Right cardiac atrium (tissue), 5 donors: ENCODE measurements around the gene MAML3. TPM values are rescaled to one million over a fixed set of nuclear protein-coding genes. Genes with fewer than 3 reads are reported as not detected.

ENCODE experiments used
- ATAC-seq, 2 donors: fragments of 200-7000 bp; cut with Tn5 transposase; one replicate each; pipeline versions ENCODE4 v1.8.0 to v1.9.1; 2020; ENCODE audit warnings: moderate library complexity in 2 of 2, mild to moderate bottlenecking in 1 of 2
- DNase-seq, 3 donors: peaks; one replicate each; pipeline ENCODE4 v3.0.0-alpha.2; 2020
- H3K27ac ChIP-seq: one replicate; pipeline ENCODE4 v1.5.1; 2013; ENCODE audit warnings: mild to moderate bottlenecking, low read length, control low read depth, moderate library complexity
- H3K27me3 ChIP-seq: one replicate; pipeline ENCODE4 v1.6.1; 2013; ENCODE audit not compliant: control insufficient read depth, insufficient read depth
- H3K4me1 ChIP-seq: one replicate; pipeline ENCODE4 v1.6.1; 2013; ENCODE audit warnings: low read length; ENCODE audit not compliant: control insufficient read depth, insufficient read depth
- H3K4me3 ChIP-seq: one replicate; pipeline ENCODE4 v1.5.1; 2013; ENCODE audit warnings: low read length, control low read depth
- H3K9me3 ChIP-seq: one replicate; pipeline ENCODE4 v1.6.1; 2013; ENCODE audit warnings: low read length; ENCODE audit not compliant: control insufficient read depth
- WGBS: extraction: QIAGEN DNeasy Blood & Tissue Kit; methylation state at CpG from one replicate; pipeline ENCODE4 v1.1.7; 2013; 5-methylcytosine and 5-hydroxymethylcytosine counted together
- intact Hi-C, 4 donors: fragments of 100-400 bp; cut with DNase I; formaldehyde crosslinking; loops; one replicate each; pipeline versions ENCODE4 v1.11.0 to v1.14.0; 2022 to 2023
- long read RNA-seq, 4 donors: library from polyadenylated mRNA; unstranded; transcript quantifications; one replicate each; pipeline ENCODE4 v2.0.0, GENCODE V29; 2020 to 2021
- polyA plus RNA-seq: library from polyadenylated mRNA; stranded (reverse); fragments of 200-250 nt; gene quantifications from one replicate; pipeline ENCODE4 v1.2.3, GENCODE V29; 2013
- total RNA-seq, 4 donors: library from RNA; stranded (reverse); fragmentation: NEBNext Ultra II Directional; extraction: Animal tissue kit (Norgen Biotek cat#: 25700); gene quantifications; one replicate each; pipeline ENCODE4 v1.2.1, GENCODE V29; 2021
- donor health status: healthy with polysubstance abuse.
- donor health status: DM: no; HTN: yes; CAD: no.
- donor health status: DM: no; HTN: no; CAD: no.
- donor health status: DM: no; HTN: yes; CAD: no; lungs with severe emphysema.
- donor health status: DM: yes; HTN: yes; CAD: no.

The MAML3 gene
- total RNA-seq (1 to 10 TPM; 2.6 to 4.2 (median 3.3) TPM), polyA plus RNA-seq (1.6 TPM)
- long read RNA-seq, donor 1, partial matches to known transcripts: 0 of 3 reads
- long read RNA-seq, donor 1, other reads (novel, unspliced or antisense): 3 of 3 reads
- long read RNA-seq, donor 2, partial matches to known transcripts: 1 of 3 reads
- long read RNA-seq, donor 2, other reads (novel, unspliced or antisense): 2 of 3 reads
- long read RNA-seq, donor 3, partial matches to known transcripts: 0 of 3 reads
- long read RNA-seq, donor 3, other reads (novel, unspliced or antisense): 3 of 3 reads
- long read RNA-seq, donor 4, partial matches to known transcripts: 0 of 6 reads
- long read RNA-seq, donor 4, other reads (novel, unspliced or antisense): 6 of 6 reads

DNA sequence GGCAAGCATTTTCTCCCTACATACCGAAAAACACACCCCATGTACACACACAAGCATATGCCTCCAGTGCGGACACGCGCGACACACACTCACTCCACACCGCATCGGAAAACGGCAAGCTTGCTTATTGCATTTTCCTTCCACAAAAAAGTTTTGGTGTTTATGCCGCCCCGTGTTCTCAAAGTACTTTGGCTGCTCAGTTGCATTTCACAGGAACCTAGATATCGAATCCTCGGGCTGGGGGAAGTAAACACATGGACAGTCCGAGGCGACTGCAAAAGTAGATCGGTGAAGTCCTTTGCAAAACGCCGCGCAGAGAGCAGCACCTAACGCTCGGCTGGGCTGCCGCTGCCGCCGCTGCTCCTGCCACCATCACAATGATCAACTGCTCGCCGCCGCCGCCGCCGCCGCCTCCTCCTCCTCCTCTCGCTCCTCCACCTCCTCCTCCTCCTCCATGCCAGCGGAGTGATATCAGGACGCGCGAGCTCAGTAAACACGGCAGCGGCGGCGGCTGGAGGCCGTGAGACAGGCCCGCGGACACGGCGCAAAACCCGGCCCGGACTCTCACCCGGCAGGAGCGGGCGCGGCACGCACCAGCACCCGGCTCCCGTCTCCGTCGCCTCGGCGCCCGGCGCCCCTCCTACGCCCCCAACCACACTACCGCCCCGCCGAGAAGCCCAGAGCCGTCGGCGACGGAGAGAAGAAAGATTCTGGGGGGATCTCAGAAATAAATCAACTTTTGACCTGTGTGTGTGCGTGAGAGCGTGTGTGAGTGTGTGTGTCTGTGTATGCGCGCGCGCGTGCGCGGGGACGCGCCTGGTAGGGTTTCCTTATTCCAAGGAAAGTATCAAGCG is at the start of gene MAML3:
TSS of gene MAML3 (minus strand) at position 467 of the 854 bp plus-strand sequence. CDS start 857 bp downstream, outside the sequence.
- H3K27me3 ChIP-seq: no peaks in the 10 kb centered on the region
- peak within 1 kb of the TSS; percentile 51 for H3K4me3 ChIP-seq
- H3K27ac ChIP-seq: peak within 1 kb of the TSS; percentile 92
- ATAC-seq (peak; percentile 74 to 78), DNase-seq (peak; percentile 95 to 98 (median 98))
- H3K9me3 ChIP-seq: no peaks in the 10 kb centered on the region
- no peaks in the 10 kb centered on the region for H3K4me1 ChIP-seq
- intact Hi-C loops: loop anchor here (2.0 to 10.0 kb wide), 10 partner anchors 57 to 422 kb away; no protein-coding TSS in a partner anchor
- under 1% methylated on average over 79 of the region's 79 CpGs for WGBS

GRCh38 chr4:140198942-140199341 is 45.0 kb upstream of the MAML3 start:
- no peak overlapping the region for H3K4me3 ChIP-seq
- intact Hi-C loops: no loop called here
- H3K4me1 ChIP-seq: no peaks in the 10 kb centered on the region
- no peaks in the 10 kb centered on the region for H3K9me3 ChIP-seq
- no peaks in the 10 kb centered on the region for H3K27me3 ChIP-seq
- no peak for ATAC-seq
- H3K27ac ChIP-seq: no peak overlapping the region
- 73% methylated on average over 1 of the region's 1 CpG for WGBS
- no peak for DNase-seq

DNA sequence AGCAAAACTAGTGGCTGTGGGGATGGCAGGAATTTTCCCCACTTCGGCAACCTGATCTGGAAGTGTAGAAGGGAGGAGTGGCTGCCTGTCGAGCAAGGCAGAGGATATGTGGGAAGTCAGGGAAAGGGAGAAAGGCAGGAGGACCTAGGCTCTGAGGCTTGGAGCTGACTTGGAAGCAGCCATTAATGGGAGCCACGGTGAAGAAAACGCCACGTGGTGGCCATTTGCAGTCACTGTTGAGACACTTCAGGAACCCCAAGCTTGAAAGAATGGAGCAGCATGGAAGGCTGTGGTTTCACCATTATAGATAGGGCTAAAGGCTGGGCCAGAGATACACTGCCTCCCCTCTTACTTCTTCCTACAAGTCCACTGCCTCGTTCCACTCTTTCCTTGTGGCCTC is 41.8 kb upstream of the MAML3 start:
- ATAC-seq (no peak), DNase-seq (no peak)
- no peaks in the 10 kb centered on the region for H3K4me1 ChIP-seq
- no peak overlapping the region for H3K27ac ChIP-seq
- no peaks in the 10 kb centered on the region for H3K27me3 ChIP-seq
- no peak overlapping the region for H3K4me3 ChIP-seq
- WGBS: 85% methylated on average over 6 of the region's 6 CpGs
- intact Hi-C loops: no loop called here
- H3K9me3 ChIP-seq: no peaks in the 10 kb centered on the region

- intact Hi-C loops: no loop called here
- Histone ChIP-seq H3K27ac (no peak overlapping the region), H3K27me3 (no peaks in the 10 kb centered on the region), H3K4me3 (no peak overlapping the region), H3K9me3 (no peaks in the 10 kb centered on the region), H3K4me1 (no peaks in the 10 kb centered on the region)
- 64% methylated on average over 2 of the region's 2 CpGs for WGBS
- ATAC-seq (peak in 1 of 2 donors; percentile 52), DNase-seq (no peak)
Measured at GRCh38 chr4:140189805-140190204, 35.8 kb upstream of the MAML3 start.

DNA sequence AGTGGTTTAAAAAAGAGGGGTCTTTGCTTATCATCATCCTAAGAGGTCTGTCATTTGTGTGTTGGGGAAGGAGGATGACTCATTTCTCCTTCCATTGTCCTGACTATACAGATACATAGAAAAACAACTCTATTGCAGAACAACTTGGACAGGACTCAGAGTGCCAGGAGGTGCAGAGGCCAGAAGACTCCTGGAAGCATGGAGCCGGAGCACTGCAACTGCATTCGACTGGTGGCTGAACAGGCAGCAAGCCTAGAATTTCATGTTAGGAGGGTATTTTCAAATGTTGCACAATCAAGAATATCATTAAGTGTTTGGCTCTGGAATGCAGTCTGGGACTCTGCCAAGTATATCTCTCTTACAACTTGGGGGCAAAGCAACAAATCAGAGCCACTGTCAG is 35.0 kb upstream of the MAML3 start:
- DNase-seq (peak in 2 of 3 donors; percentile 34 to 74), ATAC-seq (peak; percentile 71 to 90)
- intact Hi-C loops: no loop called here
- H3K27me3 ChIP-seq: no peaks in the 10 kb centered on the region
- H3K9me3 ChIP-seq: no peaks in the 10 kb centered on the region
- H3K4me3 ChIP-seq: no peak overlapping the region
- WGBS: 24% methylated on average over 2 of the region's 2 CpGs
- no peak overlapping the region for H3K27ac ChIP-seq
- no peaks in the 10 kb centered on the region for H3K4me1 ChIP-seq

DNA sequence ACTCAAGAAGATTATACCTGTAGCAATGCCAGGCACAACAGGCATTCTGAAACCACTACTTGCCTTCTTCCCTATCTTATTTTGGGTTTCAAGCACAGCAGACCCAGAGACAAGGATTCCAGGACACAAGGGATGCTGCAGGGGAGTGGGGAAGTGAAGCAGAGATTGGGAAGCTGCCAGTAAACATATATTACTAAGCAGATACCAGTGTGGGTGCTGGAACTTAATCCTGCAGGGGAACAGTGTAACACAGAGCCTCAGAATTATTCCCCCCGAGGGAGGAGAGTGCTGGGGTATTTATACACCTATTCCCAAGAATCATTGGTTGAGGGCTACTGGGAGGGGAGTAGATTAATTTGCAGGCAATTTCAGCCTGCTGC is 33.3 kb upstream of the MAML3 start:
- intact Hi-C loops: no loop called here
- H3K27me3 ChIP-seq: no peaks in the 10 kb centered on the region
- no peaks in the 10 kb centered on the region for H3K4me1 ChIP-seq
- H3K27ac ChIP-seq: no peak overlapping the region
- ATAC-seq (no peak), DNase-seq (no peak)
- H3K4me3 ChIP-seq: no peak overlapping the region
- 79% methylated on average over 1 of the region's 1 CpG for WGBS
- no peaks in the 10 kb centered on the region for H3K9me3 ChIP-seq

GRCh38 chr4:140186651-140187315 is 32.8 kb upstream of the MAML3 start:
- Histone ChIP-seq H3K9me3 (no peaks in the 10 kb centered on the region), H3K4me3 (no peak overlapping the region), H3K27ac (no peak overlapping the region), H3K27me3 (no peaks in the 10 kb centered on the region), H3K4me1 (no peaks in the 10 kb centered on the region)
- intact Hi-C loops: no loop called here
- ATAC-seq (peak in 1 of 2 donors; percentile 31), DNase-seq (no peak)
- 81% methylated on average over 9 of the region's 9 CpGs for WGBS

DNA sequence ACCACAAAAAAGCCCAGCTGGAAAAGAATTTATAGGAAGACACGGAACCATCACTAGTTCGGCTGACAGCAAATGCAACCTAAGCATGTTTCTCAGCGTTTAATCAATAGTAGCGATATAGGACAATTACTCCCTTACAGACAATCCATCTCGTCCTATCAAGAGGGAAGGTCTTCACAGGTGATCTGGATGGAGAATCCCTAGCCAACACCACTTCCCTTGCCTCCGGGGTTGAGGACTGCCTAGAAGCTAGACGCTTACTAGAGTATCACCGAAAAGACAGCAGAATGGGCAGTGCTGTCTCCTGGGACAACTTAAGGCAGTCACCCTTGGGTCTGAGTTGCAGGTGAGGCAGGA is 32.1 kb upstream of the MAML3 start:
- intact Hi-C loops: no loop called here

GRCh38 chr4:140185412-140186081 is 31.6 kb upstream of the MAML3 start:
- 60% methylated on average over 3 of the region's 3 CpGs for WGBS
- no peaks in the 10 kb centered on the region for H3K9me3 ChIP-seq
- H3K4me3 ChIP-seq: no peak overlapping the region
- ATAC-seq (no peak), DNase-seq (no peak)
- intact Hi-C loops: no loop called here
- H3K4me1 ChIP-seq: no peaks in the 10 kb centered on the region
- H3K27me3 ChIP-seq: no peaks in the 10 kb centered on the region
- no peak overlapping the region for H3K27ac ChIP-seq

More for the DNA sequence above, 32.1 kb upstream of the MAML3 start:
- DNase-seq (no peak), ATAC-seq (no peak)
- WGBS: 85% methylated on average over 8 of the region's 8 CpGs
- H3K9me3 ChIP-seq: no peaks in the 10 kb centered on the region
- no peaks in the 10 kb centered on the region for H3K4me1 ChIP-seq
- H3K4me3 ChIP-seq: no peak overlapping the region
- no peaks in the 10 kb centered on the region for H3K27me3 ChIP-seq
- H3K27ac ChIP-seq: no peak overlapping the region

DNA sequence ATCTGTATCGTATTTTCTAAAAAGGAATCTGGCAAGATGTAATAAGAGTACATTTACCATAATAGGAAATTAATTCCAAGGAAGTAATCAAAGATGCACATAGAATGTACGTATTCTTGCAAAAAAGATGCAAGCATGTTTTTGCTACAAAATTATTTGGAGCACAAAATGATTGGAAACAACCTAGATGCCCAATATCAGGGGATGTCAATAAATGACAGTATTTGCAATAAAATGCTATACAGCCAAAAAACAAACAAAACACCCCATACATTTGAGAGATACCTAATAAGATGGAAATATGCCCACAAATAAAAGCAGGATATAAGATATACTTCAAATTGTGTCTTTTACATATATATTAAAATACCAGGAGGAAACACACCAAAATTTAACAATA is 29.3 kb upstream of the MAML3 start:
- 98% methylated on average over 2 of the region's 2 CpGs for WGBS
- ATAC-seq: no peak

More for the DNA sequence above, 29.3 kb upstream of the MAML3 start:
- Histone ChIP-seq H3K27me3 (no peaks in the 10 kb centered on the region), H3K4me3 (no peak overlapping the region), H3K4me1 (no peaks in the 10 kb centered on the region), H3K9me3 (no peaks in the 10 kb centered on the region), H3K27ac (no peak overlapping the region)
- DNase-seq: no peak
- intact Hi-C loops: no loop called here
